ENCODE data around the gene POLR3G. TPM values are rescaled to one million over a fixed set of nuclear protein-coding genes. Genes with fewer than 3 reads are reported as not detected.

Gene POLR3G
- total RNA-seq, 4 donors from 2014 or later: 1.1 to 9.3 (median 6.4) TPM

- Histone ChIP-seq H3K27me3 (peaks cover 0 to 78% (median 3%) of the 10 kb centered on the region in 4 donors), H3K9me3 (no peaks in the 10 kb centered on the region), H3K36me3 (no peaks in the 10 kb centered on the region), H3K4me1 (peaks cover 7 to 16% (median 7%) of the 10 kb centered on the region in 3 donors), H3K27ac (no peak overlapping the region), H3K4me3 (no peak overlapping the region)
- DNase-seq: no peak
- WGBS, 2 donors: 42 to 45% methylated on average over 2 of the region's 2 CpGs
- intact Hi-C loops (cut with DNase I): no loop called here
- TF ChIP-seq CTCF (IDR thresholded peaks at IDR 0.05) (no peak), POLR2A (IDR thresholded peaks at IDR 0.05) (no peak)
Observed at GRCh38 chr5:90560771-90561170, 86.1 kb downstream of the POLR3G start.

- no peaks in the 10 kb centered on the region for H3K9me3 ChIP-seq
- no peak overlapping the region for H3K27ac ChIP-seq
- no peaks in the 10 kb centered on the region for H3K36me3 ChIP-seq
- WGBS, 2 donors: 58 to 64% methylated on average over 1 of the region's 1 CpG
- no peak overlapping the region for H3K4me3 ChIP-seq
- no peak for DNase-seq
- H3K27me3 ChIP-seq: peaks cover 0 to 68% (median 3%) of the 10 kb centered on the region in 4 donors
- TF ChIP-seq CTCF (IDR thresholded peaks at IDR 0.05) (no peak), POLR2A (IDR thresholded peaks at IDR 0.05) (no peak)
- intact Hi-C loops (cut with DNase I): no loop called here
- H3K4me1 ChIP-seq: peaks cover 7 to 16% (median 7%) of the 10 kb centered on the region in 3 donors
Observed at GRCh38 chr5:90561766-90562165, 87.1 kb downstream of the POLR3G start.

GRCh38 chr5:90562341-90562740 lies 87.7 kb downstream of the POLR3G start:
- Histone ChIP-seq H3K4me1 (peaks cover 7 to 16% (median 7%) of the 10 kb centered on the region in 3 donors), H3K27ac (no peak overlapping the region), H3K4me3 (no peak overlapping the region), H3K36me3 (no peaks in the 10 kb centered on the region), H3K27me3 (peaks cover 0 to 62% (median 3%) of the 10 kb centered on the region in 4 donors), H3K9me3 (no peaks in the 10 kb centered on the region)
- TF ChIP-seq CTCF (IDR thresholded peaks at IDR 0.05): no peak
- TF ChIP-seq POLR2A (IDR thresholded peaks at IDR 0.05): no peak
- 61 to 66% methylated on average over 5 of the region's 5 CpGs for WGBS, 2 donors
- intact Hi-C loops (cut with DNase I): no loop called here
- no peak for DNase-seq

- TF ChIP-seq POLR2A (IDR thresholded peaks at IDR 0.05) (no peak), CTCF (IDR thresholded peaks at IDR 0.05) (no peak)
- H3K36me3 ChIP-seq: no peaks in the 10 kb centered on the region
- peaks cover 6 to 12% (median 7%) of the 10 kb centered on the region in 3 donors for H3K4me1 ChIP-seq
- no peak for DNase-seq
- H3K9me3 ChIP-seq: no peaks in the 10 kb centered on the region
- no peak overlapping the region for H3K27ac ChIP-seq
- intact Hi-C loops (cut with DNase I): no loop called here
- 28 to 29% methylated on average over 1 of the region's 1 CpG for WGBS, 2 donors
- no peak overlapping the region for H3K4me3 ChIP-seq
- H3K27me3 ChIP-seq: peaks cover 0 to 55% (median 1%) of the 10 kb centered on the region in 4 donors
Observed at GRCh38 chr5:90563108-90563507, 88.4 kb downstream of the POLR3G start.

Other genes with a start within 250 kb of the POLR3G start
- gene CETN3, start 65.1 kb upstream of the POLR3G start, total RNA-seq: 10 to 100 TPM in 3 of 4 donors, 1 to 10 TPM in 1; 6.9 to 29.8 (median 12.0) TPM
- 10 to 100 TPM in 1 of 4 donors, 1 to 10 TPM in 3; 4.5 to 10.5 (median 6.5) TPM for gene MBLAC2, start 93 bp upstream of the POLR3G start, total RNA-seq
- 10 to 100 TPM in 3 of 4 donors, 1 to 10 TPM in 1; 8.3 to 17.0 (median 14.2) TPM for gene LYSMD3, start 54.7 kb downstream of the POLR3G start, total RNA-seq
- 10 to 100 TPM in 1 of 4 donors, 1 to 10 TPM in 3; 1.9 to 14.1 (median 4.0) TPM for gene ADGRV1, start 83.9 kb downstream of the POLR3G start, total RNA-seq

Measured in esophagus squamous epithelium (tissue), 5 donors.